ENCODE data around the gene PITRM1.
A peak's percentile ranks its signal among the peaks of the same experiment; 100 is the strongest.

GRCh38 chr10:3192856-3193635, 20.5 kb upstream of the PITRM1 start:
- TF ChIP-seq CTCF (IDR thresholded peaks at IDR 0.05) (peak; percentile 84 to 94 (median 90)), POLR2A (IDR thresholded peaks at IDR 0.05) (no peak)
